ENCODE measurements around the gene OPCML.

OPCML gene

DNA sequence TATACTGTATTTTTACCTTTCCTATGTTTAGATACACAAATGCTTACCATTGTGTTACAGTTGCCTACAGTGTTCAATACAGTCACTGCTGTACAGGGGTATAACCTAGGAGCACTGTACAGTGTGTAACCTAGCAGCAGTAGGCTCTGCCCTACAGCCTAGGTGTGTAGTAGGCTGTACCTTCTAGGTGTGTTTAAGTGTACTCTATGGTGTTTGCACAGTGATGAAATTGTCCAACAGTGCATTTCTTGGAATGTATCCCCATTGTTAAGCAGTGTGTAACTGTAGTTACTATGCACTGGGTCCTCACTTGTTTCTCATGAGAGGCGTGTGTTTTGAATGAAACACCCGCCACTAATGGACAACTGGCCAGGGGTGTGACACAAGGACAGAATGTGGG lies 269.0 kb downstream of the OPCML start:
- TF ChIP-seq, protein P1, sequence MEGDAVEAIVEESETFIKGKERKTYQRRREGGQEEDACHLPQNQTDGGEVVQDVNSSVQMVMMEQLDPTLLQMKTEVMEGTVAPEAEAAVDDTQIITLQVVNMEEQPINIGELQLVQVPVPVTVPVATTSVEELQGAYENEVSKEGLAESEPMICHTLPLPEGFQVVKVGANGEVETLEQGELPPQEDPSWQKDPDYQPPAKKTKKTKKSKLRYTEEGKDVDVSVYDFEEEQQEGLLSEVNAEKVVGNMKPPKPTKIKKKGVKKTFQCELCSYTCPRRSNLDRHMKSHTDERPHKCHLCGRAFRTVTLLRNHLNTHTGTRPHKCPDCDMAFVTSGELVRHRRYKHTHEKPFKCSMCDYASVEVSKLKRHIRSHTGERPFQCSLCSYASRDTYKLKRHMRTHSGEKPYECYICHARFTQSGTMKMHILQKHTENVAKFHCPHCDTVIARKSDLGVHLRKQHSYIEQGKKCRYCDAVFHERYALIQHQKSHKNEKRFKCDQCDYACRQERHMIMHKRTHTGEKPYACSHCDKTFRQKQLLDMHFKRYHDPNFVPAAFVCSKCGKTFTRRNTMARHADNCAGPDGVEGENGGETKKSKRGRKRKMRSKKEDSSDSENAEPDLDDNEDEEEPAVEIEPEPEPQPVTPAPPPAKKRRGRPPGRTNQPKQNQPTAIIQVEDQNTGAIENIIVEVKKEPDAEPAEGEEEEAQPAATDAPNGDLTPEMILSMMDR (IDR thresholded peaks at IDR 0.05) = no peak

DNA sequence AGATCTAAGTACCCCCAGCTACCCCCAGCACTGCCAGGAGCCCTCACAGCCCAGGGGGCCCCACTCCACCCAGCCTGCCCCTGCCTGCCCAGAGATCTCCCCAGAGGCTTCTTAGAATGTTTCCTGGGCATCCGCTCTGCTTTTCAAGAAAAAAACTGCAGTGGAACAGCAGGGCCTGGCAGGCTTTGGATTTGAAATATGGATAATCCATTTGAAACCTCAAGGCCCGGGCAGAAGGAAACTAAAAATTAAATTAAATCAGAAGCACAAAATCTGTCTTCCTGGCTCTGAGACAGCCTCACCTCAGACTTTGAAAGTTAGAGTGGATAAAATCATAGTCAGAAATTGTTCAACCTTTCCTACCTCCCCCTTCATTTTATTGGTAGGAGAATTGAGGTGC lies 273.6 kb downstream of the OPCML start:
- TF ChIP-seq, protein P1 (IDR thresholded peaks at IDR 0.05) = no peak

DNA sequence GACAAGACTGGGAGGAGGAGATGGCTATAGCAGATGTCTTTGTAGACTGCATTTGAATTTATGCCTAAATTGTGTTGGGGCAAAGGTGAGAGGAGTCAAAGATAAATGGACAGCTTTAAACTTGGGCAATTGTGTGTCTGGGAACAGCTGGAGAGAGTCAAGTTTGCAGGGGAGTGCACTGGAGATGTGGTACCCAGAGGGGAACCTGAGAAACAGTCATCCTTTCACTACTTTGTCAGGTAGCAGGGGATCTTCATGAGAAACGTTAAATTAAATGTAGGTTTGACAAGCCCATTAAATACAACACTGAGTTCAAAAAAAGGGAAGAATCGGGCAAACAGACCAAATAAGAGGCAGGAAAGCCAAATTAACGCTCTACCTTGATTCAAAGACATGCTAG lies 277.7 kb downstream of the OPCML start:
- TF ChIP-seq, protein P1 (IDR thresholded peaks at IDR 0.05) = no peak

DNA sequence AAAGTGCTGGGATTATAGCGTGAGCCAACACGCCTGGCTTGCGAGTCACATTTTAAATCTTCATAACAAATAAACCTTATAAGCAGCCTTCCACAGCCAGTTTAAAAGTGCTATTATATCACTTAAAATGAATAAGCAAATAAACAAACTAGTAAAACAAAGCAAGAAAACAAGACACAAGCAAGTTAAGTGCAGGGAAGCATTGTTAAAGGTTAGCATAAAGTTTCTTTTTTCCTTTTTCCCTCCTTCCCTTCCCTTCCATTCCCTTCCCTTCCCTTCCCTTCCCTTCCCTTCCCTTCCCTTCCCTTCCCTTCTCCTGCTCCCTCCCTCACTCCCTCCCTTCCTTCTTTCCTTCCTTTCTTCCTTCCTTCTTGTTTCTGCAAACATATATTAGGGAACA lies 278.7 kb downstream of the OPCML start:
- TF ChIP-seq, protein P1 (IDR thresholded peaks at IDR 0.05) = no peak

DNA sequence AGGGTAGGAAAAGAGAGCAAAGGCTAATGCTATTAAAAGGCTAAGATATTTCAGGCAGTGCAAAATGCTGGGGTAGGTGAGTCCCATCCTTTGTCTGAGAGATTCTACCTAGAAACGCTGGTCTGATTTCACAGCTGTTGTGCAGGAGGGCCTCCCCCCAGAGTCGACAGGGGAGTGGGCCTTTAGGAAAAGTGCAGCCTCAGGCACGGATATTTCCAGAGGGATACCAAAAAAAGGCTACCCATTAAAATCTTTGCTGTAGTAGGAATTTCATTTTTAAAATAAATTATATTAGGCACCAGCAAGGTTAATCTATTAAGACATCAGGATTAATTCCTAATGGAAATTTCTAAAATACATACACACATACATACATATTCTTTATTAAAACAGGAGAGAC lies 280.5 kb downstream of the OPCML start:
- TF ChIP-seq, protein P1 (IDR thresholded peaks at IDR 0.05) = no peak

DNA sequence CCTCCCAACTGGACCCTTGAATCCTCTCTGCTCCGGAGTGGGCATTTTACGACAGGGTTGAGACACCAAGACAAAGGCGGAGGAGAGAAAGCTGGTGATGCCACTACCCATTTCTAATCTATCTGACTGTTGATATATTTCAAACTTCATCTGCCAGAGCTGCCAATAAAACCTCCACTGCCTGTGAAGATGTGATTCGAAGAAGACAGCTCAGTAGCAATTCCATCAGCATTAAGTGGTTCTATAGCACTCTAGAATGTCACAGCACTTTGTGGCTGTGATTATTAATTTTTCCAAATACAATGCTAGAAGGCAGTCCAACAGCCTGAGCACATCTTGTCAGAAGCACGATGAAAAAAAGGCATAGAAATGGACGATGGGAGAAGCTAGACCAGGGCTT lies 282.8 kb downstream of the OPCML start:
- TF ChIP-seq, protein P1 (IDR thresholded peaks at IDR 0.05) = no peak

DNA sequence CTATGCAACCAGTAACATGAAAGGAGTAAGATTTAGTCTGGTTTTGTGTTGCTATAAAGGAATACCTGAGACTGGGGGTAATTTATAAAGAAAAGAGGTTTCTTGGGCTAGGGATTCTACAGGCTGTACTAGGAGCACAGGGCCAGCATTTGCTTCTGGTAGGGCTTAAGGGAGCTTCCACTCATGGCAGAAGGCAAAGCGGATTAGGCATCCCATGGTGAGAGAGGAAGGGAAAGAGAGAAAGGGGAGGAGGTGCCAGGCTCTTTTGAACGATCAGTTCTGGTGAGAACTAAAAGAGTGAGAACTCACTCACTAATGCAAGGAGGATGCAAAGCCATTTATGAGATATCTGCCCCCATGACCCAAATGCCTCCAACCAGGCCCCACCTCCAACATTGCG lies 283.2 kb downstream of the OPCML start:
- TF ChIP-seq, protein P1 (IDR thresholded peaks at IDR 0.05) = no peak

DNA sequence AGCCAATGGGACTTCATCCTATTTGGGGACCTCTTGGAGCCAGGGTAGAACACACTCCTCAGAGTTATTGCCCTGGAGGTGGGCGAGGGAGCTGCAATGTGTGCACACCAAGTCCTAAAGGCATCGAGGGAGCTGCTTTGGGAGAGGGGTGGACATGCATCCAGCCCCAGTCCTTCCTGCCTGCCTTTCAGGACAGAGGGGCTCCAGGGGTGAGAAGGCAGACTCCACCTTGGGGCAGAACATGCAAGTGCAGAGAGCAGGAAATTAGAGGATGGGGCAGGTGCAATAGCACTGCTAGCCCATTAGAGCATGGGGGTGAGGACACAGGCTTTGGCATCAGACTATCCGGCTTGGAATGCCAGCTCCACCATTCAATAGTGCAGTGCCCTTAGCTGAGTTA lies 288.5 kb downstream of the OPCML start:
- TF ChIP-seq, protein P1 (IDR thresholded peaks at IDR 0.05) = no peak
